GM12873 (cell line): ENCODE data around the gene TTC33.

ENCODE experiments used
- TF ChIP-seq, protein P1 (sequence below): IDR thresholded peaks from 2 replicates; pipeline ENCODE4 v1.5.1; 2012; ENCODE audit warnings: low read depth, mild to moderate bottlenecking, moderate library complexity, low read length, control low read depth; ENCODE audit not compliant: insufficient read depth; ENCODE audit errors: missing control alignments

TTC33 gene

DNA sequence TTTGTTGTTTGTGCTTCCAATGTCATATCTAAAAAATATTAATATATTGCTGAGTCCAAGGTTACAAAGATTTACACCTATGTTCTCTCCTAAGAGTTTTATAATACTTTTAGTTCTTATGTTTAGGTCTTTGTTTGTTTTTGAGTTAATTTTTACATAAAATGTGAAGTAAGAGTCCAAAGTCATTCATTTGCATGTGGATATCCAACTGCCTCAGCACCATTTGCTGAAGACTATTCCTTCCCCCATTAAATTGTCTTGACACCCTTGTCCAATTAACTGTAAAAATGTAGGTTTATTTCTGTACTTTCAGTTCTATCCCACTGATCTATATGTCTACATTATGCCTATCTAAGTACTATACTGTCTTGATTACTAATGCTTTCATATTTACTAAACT, 35.7 kb downstream of the TTC33 start:
- TF ChIP-seq, protein P1, sequence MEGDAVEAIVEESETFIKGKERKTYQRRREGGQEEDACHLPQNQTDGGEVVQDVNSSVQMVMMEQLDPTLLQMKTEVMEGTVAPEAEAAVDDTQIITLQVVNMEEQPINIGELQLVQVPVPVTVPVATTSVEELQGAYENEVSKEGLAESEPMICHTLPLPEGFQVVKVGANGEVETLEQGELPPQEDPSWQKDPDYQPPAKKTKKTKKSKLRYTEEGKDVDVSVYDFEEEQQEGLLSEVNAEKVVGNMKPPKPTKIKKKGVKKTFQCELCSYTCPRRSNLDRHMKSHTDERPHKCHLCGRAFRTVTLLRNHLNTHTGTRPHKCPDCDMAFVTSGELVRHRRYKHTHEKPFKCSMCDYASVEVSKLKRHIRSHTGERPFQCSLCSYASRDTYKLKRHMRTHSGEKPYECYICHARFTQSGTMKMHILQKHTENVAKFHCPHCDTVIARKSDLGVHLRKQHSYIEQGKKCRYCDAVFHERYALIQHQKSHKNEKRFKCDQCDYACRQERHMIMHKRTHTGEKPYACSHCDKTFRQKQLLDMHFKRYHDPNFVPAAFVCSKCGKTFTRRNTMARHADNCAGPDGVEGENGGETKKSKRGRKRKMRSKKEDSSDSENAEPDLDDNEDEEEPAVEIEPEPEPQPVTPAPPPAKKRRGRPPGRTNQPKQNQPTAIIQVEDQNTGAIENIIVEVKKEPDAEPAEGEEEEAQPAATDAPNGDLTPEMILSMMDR = no peak

DNA sequence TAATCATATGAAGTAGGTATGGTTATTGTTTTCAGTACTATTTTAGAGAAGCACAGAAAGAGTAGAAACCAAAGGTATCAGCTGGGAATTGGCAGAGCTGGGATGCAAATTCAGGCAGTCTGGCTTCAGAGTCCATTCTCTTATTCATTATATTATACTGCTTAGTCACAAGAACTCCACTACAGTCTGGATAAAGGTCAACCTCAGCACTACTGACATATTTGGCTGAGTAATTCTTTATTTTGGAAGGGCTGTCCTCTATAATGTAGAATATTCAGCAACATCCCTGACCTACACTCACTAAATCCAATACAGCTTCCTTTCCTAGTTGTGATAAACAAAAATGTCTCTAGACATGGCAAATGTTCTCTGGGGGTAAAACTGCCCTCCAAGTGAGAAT, 38.5 kb downstream of the TTC33 start:
- TF ChIP-seq, protein P1 = no peak

GRCh38 chr5:40716590-40716989, 39.2 kb downstream of the TTC33 start:
- TF ChIP-seq, protein P1 = no peak

GRCh38 chr5:40716000-40716399, 39.8 kb downstream of the TTC33 start:
- TF ChIP-seq, protein P1 = no peak

GRCh38 chr5:40714001-40714400, 41.8 kb downstream of the TTC33 start:
- TF ChIP-seq, protein P1 = no peak

- TF ChIP-seq, protein P1 = no peak
These were observed 55.5 kb downstream of the TTC33 start for GRCh38 chr5:40700116-40700782.

- TF ChIP-seq, protein P1 = no peak
These were observed 61.3 kb downstream of the TTC33 start for GRCh38 chr5:40694433-40694832.
